HG02938 (cell line): ENCODE measurements around the gene RAB26.

Source experiments
- ATAC-seq: cut with Tn5 transposase; IDR thresholded peaks from one replicate; pipeline ENCODE4 v1.9.1; 2021; ENCODE audit warnings: mild to moderate bottlenecking, moderate library complexity; ENCODE audit not compliant: unreplicated experiment

RAB26 gene

GRCh38 chr16:2157480-2158261, 9.2 kb downstream of the RAB26 start:
- no peak for ATAC-seq

- no peak for ATAC-seq
Observed at GRCh38 chr16:2158262-2158638, 9.8 kb downstream of the RAB26 start.

- ATAC-seq: no peak
Observed at GRCh38 chr16:2159175-2159838, 10.9 kb downstream of the RAB26 start.

GRCh38 chr16:2160915-2161551, 12.6 kb downstream of the RAB26 start:
- no peak for ATAC-seq

DNA sequence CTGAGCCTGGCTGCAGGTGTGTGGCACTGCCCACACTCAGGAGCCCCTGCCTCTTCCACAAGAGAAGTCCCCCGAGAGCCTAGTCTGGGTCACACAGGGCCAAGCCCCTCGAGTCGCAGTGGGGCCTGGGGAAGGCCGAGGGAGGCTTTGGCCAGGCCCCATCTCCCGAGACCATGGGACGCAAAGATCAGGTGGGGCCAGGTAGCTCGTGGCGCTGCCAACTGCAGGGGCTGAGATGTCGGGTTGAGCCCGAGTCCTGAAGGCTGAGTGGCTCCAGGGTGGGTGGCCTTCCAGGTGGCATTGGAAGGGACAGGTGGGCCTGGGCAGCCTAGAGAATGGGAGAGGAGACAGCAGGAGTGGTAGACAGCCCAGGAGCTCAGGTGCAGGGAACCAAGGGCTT, 13.5 kb downstream of the RAB26 start:
- no peak for ATAC-seq

DNA sequence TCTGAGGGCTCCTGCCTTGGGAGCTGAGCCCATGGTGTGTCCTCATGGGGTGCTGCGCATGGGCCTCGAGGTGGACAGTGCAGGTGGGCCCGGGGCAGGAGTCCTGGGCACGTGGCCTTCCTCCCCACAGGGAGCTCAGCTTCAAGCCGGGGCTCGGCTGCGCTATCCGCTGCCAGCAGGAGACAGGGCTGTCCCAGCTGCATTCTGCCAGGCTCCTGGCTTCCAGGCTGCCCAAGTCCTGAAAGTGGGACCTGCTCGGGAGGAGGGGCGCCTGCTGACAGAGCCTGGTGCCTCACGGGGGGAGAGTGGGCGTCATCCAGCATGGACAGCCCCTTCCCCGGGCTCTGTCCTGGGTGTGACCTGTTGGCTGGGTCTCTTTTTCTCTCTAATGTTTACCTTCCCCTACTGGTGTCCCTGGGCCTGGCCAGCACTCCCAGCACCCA, 14.3 kb downstream of the RAB26 start:
- ATAC-seq: no peak

GRCh38 chr16:2163211-2163881, 14.9 kb downstream of the RAB26 start:
- ATAC-seq: no peak

- no peak for ATAC-seq
Observed at GRCh38 chr16:2165861-2166260, 17.4 kb downstream of the RAB26 start.

GRCh38 chr16:2166263-2167067, 18.0 kb downstream of the RAB26 start:
- ATAC-seq: no peak

DNA sequence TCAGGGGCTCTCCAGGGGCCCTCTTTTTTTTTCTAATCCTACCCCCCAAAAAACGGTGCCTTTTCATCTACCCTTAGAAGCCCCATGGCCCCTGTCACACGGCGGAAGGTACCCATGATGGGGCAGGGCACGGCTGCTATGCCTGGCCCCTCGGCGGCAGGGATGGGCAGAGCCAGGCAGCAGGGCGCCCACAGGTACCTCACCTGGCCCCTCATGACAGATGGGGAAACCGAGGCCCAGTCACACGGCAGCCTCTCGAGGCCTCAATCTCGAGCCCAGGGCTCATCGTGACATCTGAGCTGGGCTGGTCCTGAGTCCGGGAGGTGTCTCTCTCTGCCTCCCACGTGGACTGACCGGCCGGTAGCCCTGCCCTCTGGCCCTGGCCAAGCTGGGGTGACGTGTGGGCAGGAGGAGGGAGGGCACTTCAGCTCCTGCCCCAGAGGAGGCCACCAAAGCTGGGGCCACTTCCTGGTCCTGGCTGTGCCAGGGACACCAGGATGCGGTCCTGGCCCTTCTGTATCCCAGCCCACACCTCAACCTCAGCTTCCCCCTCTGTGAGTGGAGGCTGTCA, 18.7 kb downstream of the RAB26 start:
- no peak for ATAC-seq

- ATAC-seq: no peak
Observed at GRCh38 chr16:2170080-2170479, 21.7 kb downstream of the RAB26 start.

DNA sequence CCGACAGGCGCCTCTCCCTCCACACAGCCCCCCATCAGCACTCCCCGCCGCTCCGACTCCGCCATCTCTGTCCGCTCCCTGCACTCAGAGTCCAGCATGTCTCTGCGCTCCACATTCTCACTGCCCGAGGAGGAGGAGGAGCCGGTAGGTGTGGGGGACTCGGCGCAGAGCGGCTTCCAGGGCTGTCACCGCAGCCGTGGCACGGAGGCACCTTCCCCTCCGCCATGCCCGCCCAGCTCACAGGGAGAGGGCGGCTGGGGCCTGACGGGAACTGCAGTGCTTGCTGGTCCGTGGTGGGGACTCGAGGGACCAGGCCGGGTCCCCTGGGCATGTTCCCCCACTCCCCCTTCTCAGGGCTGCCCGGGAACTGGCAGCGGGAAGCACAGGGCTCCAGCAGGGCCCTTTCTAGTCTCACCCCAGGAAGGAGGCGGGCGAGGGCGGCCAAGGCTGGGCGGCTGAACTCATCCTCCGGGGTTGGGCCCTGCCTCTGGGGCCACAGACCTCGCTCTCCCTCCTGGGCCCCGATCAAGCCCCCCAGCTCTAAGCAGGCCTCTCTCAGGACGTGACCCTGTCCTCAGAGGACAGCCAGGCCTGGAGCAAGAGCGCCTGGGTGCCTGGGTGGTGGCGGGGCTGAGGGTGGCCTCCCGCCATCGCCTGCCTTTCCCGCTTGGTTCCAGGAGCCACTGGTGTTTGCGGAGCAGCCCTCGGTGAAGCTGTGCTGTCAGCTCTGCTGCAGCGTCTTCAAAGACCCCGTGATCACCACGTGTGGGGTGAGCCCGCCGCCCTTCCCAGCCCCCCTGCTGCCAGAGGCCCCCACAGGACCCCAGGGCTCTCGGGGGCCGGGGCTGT, 22.4 kb downstream of the RAB26 start:
- no peak for ATAC-seq

DNA sequence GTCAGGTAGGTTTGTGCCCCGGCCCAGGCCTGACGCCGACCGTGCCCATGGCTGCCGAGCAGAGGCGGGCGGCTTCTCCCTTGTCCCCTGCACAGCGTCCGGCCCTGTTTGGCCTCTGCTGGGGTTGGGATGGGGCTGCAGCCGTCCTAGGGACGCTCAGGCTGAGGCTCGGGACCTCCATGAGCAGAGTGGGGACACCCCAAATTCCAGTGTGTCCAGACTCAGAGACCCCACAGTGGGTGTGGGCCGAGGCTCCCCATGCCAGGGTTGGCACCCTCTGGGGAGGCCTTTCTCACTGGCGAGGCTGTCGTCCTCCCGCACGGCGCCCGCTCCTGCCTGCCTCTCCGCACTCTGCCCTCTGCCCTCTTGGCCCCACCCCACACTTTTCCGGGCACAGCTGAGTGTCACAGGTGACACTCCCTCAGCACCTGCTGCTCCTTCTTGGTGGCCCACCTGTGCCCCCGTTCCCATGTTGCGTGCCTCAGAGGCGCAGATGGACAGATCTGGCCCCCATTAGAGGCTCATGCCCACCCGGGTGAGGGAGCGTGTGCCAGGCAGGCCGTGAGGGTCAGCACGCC, 23.3 kb downstream of the RAB26 start:
- ATAC-seq: no peak

DNA sequence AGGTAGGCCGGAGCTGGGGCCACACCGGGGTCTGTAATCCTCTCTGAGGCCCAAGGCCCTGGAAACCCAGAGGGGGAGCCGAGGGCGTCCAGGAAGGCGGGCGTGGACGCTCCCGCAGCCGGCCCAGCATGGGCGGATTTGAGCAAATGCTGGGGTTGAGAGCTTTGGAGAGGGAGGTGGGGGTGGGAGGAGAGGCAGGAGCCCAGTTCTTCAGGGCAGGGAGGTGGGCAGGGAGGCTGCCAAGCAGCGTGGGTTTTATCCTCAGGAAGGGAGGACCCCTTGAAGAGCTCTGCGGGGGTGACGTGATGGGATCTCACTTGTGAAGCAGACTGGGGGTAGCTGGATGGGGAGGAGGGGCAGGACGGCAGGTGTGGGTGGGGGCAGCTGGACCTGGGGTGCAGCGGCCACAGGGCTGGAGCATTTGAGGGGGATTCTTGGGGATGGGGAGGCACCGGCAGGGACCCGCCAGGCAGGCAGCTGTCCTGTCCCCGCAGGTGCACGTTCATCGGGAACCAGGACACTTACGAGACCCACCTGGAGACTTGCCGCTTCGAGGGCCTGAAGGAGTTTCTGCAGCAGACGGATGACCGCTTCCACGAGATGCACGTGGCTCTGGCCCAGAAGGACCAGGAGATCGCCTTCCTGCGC, 24.4 kb downstream of the RAB26 start:
- ATAC-seq: no peak

DNA sequence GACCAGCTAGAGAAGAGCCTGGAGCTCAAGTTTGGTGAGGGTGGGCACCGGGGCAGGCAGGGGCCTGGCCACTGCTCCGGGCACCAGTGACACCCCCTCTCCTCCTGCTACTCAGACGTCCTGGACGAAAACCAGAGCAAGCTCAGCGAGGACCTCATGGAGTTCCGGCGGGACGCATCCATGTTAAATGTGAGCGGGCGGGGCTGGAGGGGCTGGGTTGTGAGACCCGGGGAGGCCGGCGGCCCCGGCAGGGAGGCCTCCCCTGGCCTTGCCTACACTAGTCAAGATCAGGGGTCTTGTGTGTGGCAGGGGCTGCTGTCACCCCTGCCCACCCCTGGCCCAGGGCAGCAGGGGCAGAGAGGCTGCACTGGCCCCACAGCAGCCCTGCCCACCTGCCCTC, 24.9 kb downstream of the RAB26 start:
- ATAC-seq: no peak

DNA sequence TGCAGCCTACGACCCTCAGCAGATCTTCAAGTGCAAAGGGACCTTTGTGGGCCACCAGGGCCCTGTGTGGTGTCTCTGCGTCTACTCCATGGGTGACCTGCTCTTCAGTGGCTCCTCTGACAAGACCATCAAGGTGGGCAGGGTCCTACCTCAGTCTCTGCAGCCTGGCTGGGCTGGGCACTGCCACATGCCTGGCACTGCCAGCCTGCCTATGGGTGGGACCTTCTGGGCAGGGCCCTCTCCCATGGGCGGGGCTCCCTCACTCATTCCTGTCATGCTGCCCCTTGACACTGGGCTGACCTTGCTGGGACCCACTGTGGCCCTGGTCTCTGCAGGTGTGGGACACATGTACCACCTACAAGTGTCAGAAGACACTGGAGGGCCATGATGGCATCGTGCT, 25.5 kb downstream of the RAB26 start:
- no peak for ATAC-seq

DNA sequence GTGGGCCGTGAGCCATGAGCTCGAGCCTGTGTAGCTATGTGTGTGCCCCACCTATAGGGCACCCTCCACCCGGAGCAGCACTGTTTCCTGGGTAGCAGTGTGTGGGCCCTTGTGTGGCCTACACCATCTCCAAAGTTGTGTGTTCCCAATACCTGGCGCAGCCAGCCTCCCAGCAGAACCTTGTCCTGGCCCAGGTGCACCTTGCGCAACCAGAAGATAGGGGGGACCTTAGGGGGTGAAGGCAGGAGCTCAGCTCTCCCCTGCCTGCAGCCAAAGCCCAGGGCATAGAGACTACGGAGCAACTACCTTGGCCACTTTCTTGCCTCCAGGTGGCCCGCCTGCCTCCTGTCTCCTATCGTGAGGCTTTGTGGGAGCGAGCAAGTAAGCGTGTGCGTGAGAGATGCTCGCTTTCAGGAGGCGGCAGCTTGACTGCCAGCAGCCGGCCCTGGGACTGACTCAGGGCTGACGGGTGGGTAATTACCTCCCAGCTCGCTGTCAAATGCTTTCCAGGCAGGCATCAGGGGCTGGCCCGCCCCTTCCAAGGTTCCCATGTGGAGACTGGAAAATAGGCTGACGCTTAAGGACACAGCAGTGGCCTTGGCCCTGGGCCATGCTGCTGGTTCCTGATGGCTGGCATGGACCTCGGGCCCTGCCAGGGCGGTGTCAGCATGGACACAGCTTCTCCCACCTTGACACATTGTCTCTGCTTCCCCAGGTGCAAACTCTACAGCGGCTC, 26.1 kb downstream of the RAB26 start:
- ATAC-seq: no peak

GRCh38 chr16:2175454-2175853, 27.0 kb downstream of the RAB26 start:
- no peak for ATAC-seq
